ENCODE measurements around the gene THAP5. TPM values are rescaled to one million over a fixed set of nuclear protein-coding genes. Genes with fewer than 3 reads are reported as not detected.
A peak's percentile ranks its signal among the peaks of the same experiment; 100 is the strongest.

Gene THAP5
- polyA plus RNA-seq, 3 donors = 3.0 to 10.7 (median 9.9) TPM

GRCh38 chr7:108572480-108572879 is 3.0 kb upstream of the THAP5 start:
- H3K4me1 ChIP-seq (ENCODE audit: control insufficient read depth in 1 of 2, insufficient read depth in 2 of 2, low read length in 2 of 2) = peaks cover 21 to 38% of the 10 kb centered on the region in 2 donors
- no peak overlapping the region for H3K4me3 ChIP-seq (replicated peaks in 1 of 3; ENCODE audit: low read depth in 2 of 3, low read length in 3 of 3)
- no peaks in the 10 kb centered on the region for H4K20me1 ChIP-seq (ENCODE audit: insufficient read depth, low read length)
- peaks cover 54% of the 10 kb centered on the region for H3K79me2 ChIP-seq (ENCODE audit: insufficient read depth, low read length)
- H3K27me3 ChIP-seq (ENCODE audit: control insufficient read depth in 2 of 2, insufficient read depth in 2 of 2, low read length in 2 of 2) = no peaks in the 10 kb centered on the region
- Mint-ChIP-seq H3K4me1 (peaks cover 27% of the 10 kb centered on the region), H3K4me3 (no peak overlapping the region), H3K27ac (peak overlapping the region in 1 of 7 donors; percentile 15), H3K9me3 (peaks cover 0 to 6% (median 0%) of the 10 kb centered on the region in 7 donors), H3K36me3 (peaks cover 33 to 36% of the 10 kb centered on the region in 2 donors), H3K27me3 (ENCODE audit: low read depth in 3 of 3) (no peaks in the 10 kb centered on the region)
- no peak overlapping the region for H2AFZ ChIP-seq (ENCODE audit: insufficient read depth, low read depth, low read length, poor library complexity, severe bottlenecking)
- H3K27ac ChIP-seq (ENCODE audit: low read depth in 1 of 2, low read length in 2 of 2) = no peak overlapping the region
- intact Hi-C loops (cut with micrococcal nuclease) = no loop called here
- H3K9ac ChIP-seq (ENCODE audit: insufficient read depth, low read length, poor library complexity, severe bottlenecking) = no peak overlapping the region
- no peak for TF ChIP-seq CTCF (IDR thresholded peaks at IDR 0.05)
- H3K9me3 ChIP-seq (replicated peaks in 1 of 2; ENCODE audit: control insufficient read depth in 1 of 2, insufficient read depth in 1 of 2, low read length in 2 of 2) = no peaks in the 10 kb centered on the region
- WGBS (ENCODE audit: insufficient coverage) = no CpG with 5 or more reads among the region's 2 CpGs
- no peak overlapping the region for H3K4me2 ChIP-seq (replicated peaks; ENCODE audit: extremely low read depth, low read length, poor library complexity, severe bottlenecking)
- peaks cover 18 to 39% of the 10 kb centered on the region in 2 donors for H3K36me3 ChIP-seq (replicated peaks in 1 of 2; ENCODE audit: control insufficient read depth in 1 of 2, insufficient read depth in 2 of 2, low read length in 2 of 2)
- no peak for DNase-seq

- Mint-ChIP-seq H3K36me3 (peaks cover 26 to 28% of the 10 kb centered on the region in 2 donors), H3K27ac (peak overlapping the region; percentile 94 to 99 (median 98)), H3K9me3 (peaks cover 0 to 4% (median 2%) of the 10 kb centered on the region in 7 donors), H3K4me1 (peaks cover 23% of the 10 kb centered on the region), H3K4me3 (peak overlapping the region; percentile 93 to 96), H3K27me3 (ENCODE audit: low read depth in 3 of 3) (no peaks in the 10 kb centered on the region)
- Histone ChIP-seq H3K27ac (ENCODE audit: low read depth in 1 of 2, low read length in 2 of 2) (peak overlapping the region; percentile 94 to 99), H3K4me3 (replicated peaks in 1 of 3; ENCODE audit: low read depth in 2 of 3, low read length in 3 of 3) (peak overlapping the region; percentile 77 to 87 (median 78)), H2AFZ (ENCODE audit: insufficient read depth, low read depth, low read length, poor library complexity, severe bottlenecking) (peak overlapping the region; percentile 72), H4K20me1 (ENCODE audit: insufficient read depth, low read length) (no peaks in the 10 kb centered on the region), H3K4me1 (ENCODE audit: control insufficient read depth in 1 of 2, insufficient read depth in 2 of 2, low read length in 2 of 2) (peaks cover 21 to 38% of the 10 kb centered on the region in 2 donors), H3K27me3 (ENCODE audit: control insufficient read depth in 2 of 2, insufficient read depth in 2 of 2, low read length in 2 of 2) (no peaks in the 10 kb centered on the region), H3K79me2 (ENCODE audit: insufficient read depth, low read length) (peaks cover 75% of the 10 kb centered on the region), H3K4me2 (replicated peaks; ENCODE audit: extremely low read depth, low read length, poor library complexity, severe bottlenecking) (peak overlapping the region; percentile 66), H3K36me3 (replicated peaks in 1 of 2; ENCODE audit: control insufficient read depth in 1 of 2, insufficient read depth in 2 of 2, low read length in 2 of 2) (peaks cover 18 to 40% of the 10 kb centered on the region in 2 donors), H3K9ac (ENCODE audit: insufficient read depth, low read length, poor library complexity, severe bottlenecking) (peak overlapping the region; percentile 98), H3K9me3 (replicated peaks in 1 of 2; ENCODE audit: control insufficient read depth in 1 of 2, insufficient read depth in 1 of 2, low read length in 2 of 2) (no peaks in the 10 kb centered on the region)
- intact Hi-C loops (cut with micrococcal nuclease) = no loop called here
- 0% methylated on average over 30 of the region's 36 CpGs for WGBS (ENCODE audit: insufficient coverage)
- DNase-seq = peak; percentile 55 to 70 (median 69)
- TF ChIP-seq CTCF (IDR thresholded peaks at IDR 0.05) = no peak
Observed at GRCh38 chr7:108570146-108570755, 745 bp upstream of the THAP5 start.

All from CD14-positive monocyte (primary cell).